ENCODE data around the gene PRDM16. TPM values are rescaled to one million over a fixed set of nuclear protein-coding genes. Genes with fewer than 3 reads are reported as not detected.

Gene PRDM16
- total RNA-seq, 4 donors from 2014 or later: 0.08 to 0.19 (median 0.12) TPM

GRCh38 chr1:3060127-3060526 lies 8.9 kb upstream of the PRDM16 start:
- Histone ChIP-seq H3K4me1 (peaks cover 8 to 21% (median 13%) of the 10 kb centered on the region in 3 donors), H3K27ac (no peak overlapping the region), H3K27me3 (peaks cover 23 to 91% (median 28%) of the 10 kb centered on the region in 4 donors), H3K4me3 (no peak overlapping the region), H3K36me3 (no peaks in the 10 kb centered on the region), H3K9me3 (no peaks in the 10 kb centered on the region)
- TF ChIP-seq POLR2A (IDR thresholded peaks at IDR 0.05): no peak
- no peak for TF ChIP-seq CTCF (IDR thresholded peaks at IDR 0.05)
- intact Hi-C loops (cut with DNase I): no loop called here
- WGBS, 2 donors: 65 to 80% methylated on average over 1 to 6 of the region's 9 CpGs
- DNase-seq: no peak

- H3K27me3 ChIP-seq: peaks cover 23 to 95% (median 34%) of the 10 kb centered on the region in 4 donors
- WGBS, 2 donors: 49 to 63% methylated on average over 3 to 8 of the region's 15 CpGs
- no peaks in the 10 kb centered on the region for H3K9me3 ChIP-seq
- H3K4me3 ChIP-seq: no peak overlapping the region
- intact Hi-C loops (cut with DNase I): no loop called here
- no peaks in the 10 kb centered on the region for H3K36me3 ChIP-seq
- peaks cover 8 to 21% (median 13%) of the 10 kb centered on the region in 3 donors for H3K4me1 ChIP-seq
- TF ChIP-seq POLR2A (IDR thresholded peaks at IDR 0.05) (no peak), CTCF (IDR thresholded peaks at IDR 0.05) (no peak)
- no peak for DNase-seq
- no peak overlapping the region for H3K27ac ChIP-seq
Observed at GRCh38 chr1:3060601-3061551, 8.1 kb upstream of the PRDM16 start.

- WGBS, 2 donors: 40% methylated on average over 1 of the region's 5 CpGs; no CpG with 5 or more reads in 1 of the 2 donors
- no peak for DNase-seq
- H3K9me3 ChIP-seq: no peaks in the 10 kb centered on the region
- no peak overlapping the region for H3K4me3 ChIP-seq
- H3K27me3 ChIP-seq: peaks cover 23 to 95% (median 36%) of the 10 kb centered on the region in 4 donors
- intact Hi-C loops (cut with DNase I): no loop called here
- TF ChIP-seq CTCF (IDR thresholded peaks at IDR 0.05) (no peak), POLR2A (IDR thresholded peaks at IDR 0.05) (no peak)
- H3K4me1 ChIP-seq: peaks cover 8 to 21% (median 13%) of the 10 kb centered on the region in 3 donors
- H3K27ac ChIP-seq: no peak overlapping the region
- H3K36me3 ChIP-seq: no peaks in the 10 kb centered on the region
Observed at GRCh38 chr1:3061566-3061965, 7.4 kb upstream of the PRDM16 start.

GRCh38 chr1:3061981-3062615 lies 6.9 kb upstream of the PRDM16 start:
- Histone ChIP-seq H3K27me3 (peaks cover 23 to 96% (median 41%) of the 10 kb centered on the region in 4 donors), H3K27ac (no peak overlapping the region)
- 26 to 30% methylated on average over 15 to 18 of the region's 21 CpGs for WGBS, 2 donors

More at GRCh38 chr1:3061981-3062615, 6.9 kb upstream of the PRDM16 start:
- H3K4me3 ChIP-seq: no peak overlapping the region
- no peaks in the 10 kb centered on the region for H3K36me3 ChIP-seq
- peaks cover 8 to 21% (median 13%) of the 10 kb centered on the region in 3 donors for H3K4me1 ChIP-seq
- no peaks in the 10 kb centered on the region for H3K9me3 ChIP-seq
- TF ChIP-seq CTCF (IDR thresholded peaks at IDR 0.05) (no peak), POLR2A (IDR thresholded peaks at IDR 0.05) (no peak)
- intact Hi-C loops (cut with DNase I): no loop called here
- no peak for DNase-seq
